Right ventricle myocardium superior (tissue), 1 donor: ENCODE data around the gene GOLGB1. TPM values are rescaled to one million over a fixed set of nuclear protein-coding genes. Genes with fewer than 3 reads are reported as not detected.
"Not testable (repeated sequence)": the region's sequence is repeated elsewhere in the genome, so short reads cannot be mapped to it uniquely, and the experiment has no call there.

ENCODE experiments used
- ATAC-seq: fragments of 200-7000 bp; cut with Tn5 transposase; one replicate; pipeline ENCODE4 v1.9.1; 2020; ENCODE audit warnings: mild to moderate bottlenecking; ENCODE audit not compliant: poor library complexity
- DNase-seq: peaks from one replicate; pipeline ENCODE4 v3.0.0-alpha.2; 2020
- intact Hi-C: fragments of 100-400 bp; cut with DNase I; formaldehyde crosslinking; loops from one replicate; pipeline ENCODE4 v1.11.2; 2022
- total RNA-seq: library from RNA; stranded (reverse); fragmentation: NEBNext Ultra II Directional; extraction: Animal tissue kit (Norgen Biotek cat#: 25700); gene quantifications from one replicate; pipeline ENCODE4 v1.2.1, GENCODE V29; 2021
- donor health status: DM: no; HTN: yes; CAD: no; lungs with severe emphysema.

The GOLGB1 gene
- total RNA-seq, 1 donor from 2014 or later: 43.2 TPM

- intact Hi-C loops: no loop called here
- DNase-seq: no peak
- peak; percentile 70 for ATAC-seq
These were observed 763 bp downstream of the GOLGB1 start for GRCh38 chr3:121748680-121749275.

GRCh38 chr3:121747976-121748375 is 1.6 kb downstream of the GOLGB1 start:
- ATAC-seq: no peak
- DNase-seq: no peak
- intact Hi-C loops: no loop called here

GRCh38 chr3:121743106-121743505 is 6.4 kb downstream of the GOLGB1 start:
- DNase-seq, ATAC-seq, intact Hi-C loops: not testable (repeated sequence)

DNA sequence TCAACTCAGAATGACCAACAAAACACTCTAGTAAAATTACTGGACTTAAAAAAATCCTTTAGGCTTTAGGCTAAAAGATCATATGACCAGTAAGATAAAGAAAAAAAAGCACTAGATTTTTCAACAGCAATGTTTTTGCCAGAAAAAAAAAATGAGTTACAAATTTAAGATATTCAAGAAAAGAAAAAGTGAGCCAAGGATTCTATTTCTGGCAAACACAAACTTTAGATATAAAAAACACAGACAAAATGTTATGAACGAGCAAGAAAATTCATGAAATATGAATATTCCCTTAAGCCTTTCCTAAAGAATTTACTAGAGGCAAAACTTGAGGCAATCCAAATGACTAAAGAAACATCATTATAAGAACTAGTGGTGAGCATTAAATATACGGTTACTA is 8.6 kb downstream of the GOLGB1 start:
- no peak for ATAC-seq
- DNase-seq: no peak
- intact Hi-C loops: no loop called here

GRCh38 chr3:121739902-121740301 is 9.6 kb downstream of the GOLGB1 start:
- ATAC-seq: no peak
- intact Hi-C loops: no loop called here
- DNase-seq: no peak

DNA sequence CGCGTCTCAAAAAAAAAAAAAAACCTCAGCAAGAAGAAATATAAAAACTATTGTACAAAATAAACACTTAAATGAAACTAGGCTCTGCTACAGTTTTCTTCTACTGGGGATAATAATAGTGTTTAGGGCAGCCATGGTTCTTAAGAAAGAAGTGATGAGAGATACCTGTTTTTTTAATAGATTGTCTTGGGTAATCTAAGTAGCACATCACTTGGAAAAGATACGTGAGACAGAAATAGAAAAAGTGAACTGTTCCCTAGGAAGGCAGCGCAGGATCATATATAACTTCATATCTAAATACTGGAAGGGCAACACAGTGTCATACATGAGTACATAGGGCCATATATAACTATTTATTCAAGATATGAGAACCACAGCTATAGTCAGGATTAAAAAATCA is 11.9 kb downstream of the GOLGB1 start:
- ATAC-seq (no peak), DNase-seq (no peak)
- intact Hi-C loops: no loop called here

- ATAC-seq: no peak
- intact Hi-C loops: no loop called here
- DNase-seq: no peak
These were observed 13.4 kb downstream of the GOLGB1 start for GRCh38 chr3:121736112-121736511.

DNA sequence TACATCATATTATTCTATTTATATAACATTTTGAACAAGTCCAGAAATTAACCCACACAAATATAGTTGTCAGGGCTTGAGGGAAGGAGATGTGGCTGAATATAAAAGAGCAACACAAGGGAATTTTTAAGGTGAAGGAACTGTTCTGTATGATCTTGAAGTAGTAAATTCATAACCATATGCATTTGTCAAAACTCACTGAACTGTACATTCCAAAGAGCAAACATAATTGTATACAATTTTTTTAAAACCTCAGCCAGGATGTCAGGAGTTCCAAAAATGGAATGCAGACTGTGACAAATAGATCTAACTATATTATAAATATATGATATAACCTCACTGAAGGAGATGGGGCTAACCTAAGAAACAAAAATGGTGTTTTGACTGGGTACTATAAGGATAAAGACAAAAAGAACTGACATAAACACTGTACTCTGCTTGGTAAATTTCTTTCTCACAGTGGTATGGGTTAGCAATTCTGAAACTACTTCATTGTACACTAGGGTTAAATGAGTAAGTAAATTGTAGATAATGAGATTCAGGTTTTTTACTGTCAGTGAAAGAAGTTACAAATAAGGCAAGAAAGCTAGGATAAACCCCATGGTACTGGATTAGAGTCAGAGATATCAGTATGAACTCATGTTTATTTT is 14.4 kb downstream of the GOLGB1 start:
- intact Hi-C loops: no loop called here
- ATAC-seq: no peak
- DNase-seq: no peak

DNA sequence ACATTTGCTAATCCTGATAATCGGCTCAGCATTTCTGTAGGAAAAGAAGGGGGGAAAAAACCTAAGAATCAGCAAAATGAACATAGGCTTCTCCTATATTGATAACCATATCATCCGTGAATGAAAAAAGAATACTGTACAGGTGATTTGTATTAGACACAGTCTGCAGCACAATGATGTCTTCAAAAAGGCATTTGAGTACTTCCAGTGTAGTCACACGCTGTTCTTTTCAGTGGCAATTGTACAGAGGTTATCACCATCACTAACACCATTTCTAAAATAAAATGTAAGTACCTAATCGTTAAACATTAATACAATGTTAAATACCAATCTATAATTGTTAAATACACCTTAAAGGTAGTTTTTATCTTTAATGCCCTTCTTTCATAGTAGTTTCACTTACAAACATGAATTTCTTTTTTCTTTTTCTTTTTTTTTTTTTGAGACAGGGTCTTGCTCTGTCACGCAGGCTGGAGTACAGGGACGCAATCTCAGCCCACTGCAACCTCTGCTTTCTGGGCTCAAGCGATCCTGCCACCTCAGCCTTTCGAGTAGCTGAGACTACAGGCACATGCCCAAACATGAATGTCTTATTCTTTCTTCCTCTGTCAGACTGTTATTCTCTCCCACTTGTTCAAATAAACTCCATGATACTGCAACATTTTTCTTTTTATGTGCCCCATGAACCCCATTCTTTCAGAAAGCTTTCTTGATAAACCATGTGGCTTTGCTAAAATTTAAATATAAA is 18.4 kb downstream of the GOLGB1 start:
- no peak for DNase-seq
- intact Hi-C loops: no loop called here
- ATAC-seq: peak; percentile 79

GRCh38 chr3:121724130-121724529 is 25.4 kb downstream of the GOLGB1 start:
- no peak for ATAC-seq
- intact Hi-C loops: no loop called here

GRCh38 chr3:121723485-121723884 is 26.1 kb downstream of the GOLGB1 start:
- no peak for ATAC-seq

More at GRCh38 chr3:121724130-121724529, 25.4 kb downstream of the GOLGB1 start:
- DNase-seq: no peak

DNA sequence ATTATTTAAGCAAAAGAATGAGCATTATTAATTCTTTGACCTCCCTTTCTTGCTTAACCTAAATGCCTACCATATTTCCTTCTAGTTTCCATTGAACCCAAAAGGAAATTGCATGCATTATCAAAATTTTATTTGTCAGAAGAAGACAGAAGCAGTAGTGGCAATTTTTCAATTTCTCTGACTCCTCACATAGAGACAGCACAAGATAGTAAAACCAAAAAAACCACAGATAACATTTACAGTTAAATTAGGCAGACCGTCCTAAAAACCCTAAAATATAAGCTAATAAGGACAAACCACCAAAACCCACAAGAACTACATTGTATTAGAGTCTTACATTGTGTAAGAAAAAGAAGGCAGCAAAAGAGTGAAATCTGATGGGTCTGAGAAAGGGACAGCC is 27.1 kb downstream of the GOLGB1 start:
- intact Hi-C loops: no loop called here
- ATAC-seq (no peak), DNase-seq (no peak)

More at GRCh38 chr3:121723485-121723884, 26.1 kb downstream of the GOLGB1 start:
- intact Hi-C loops: no loop called here
- DNase-seq: no peak

- intact Hi-C loops: no loop called here
- ATAC-seq (no peak), DNase-seq (no peak)
These were observed 29.4 kb downstream of the GOLGB1 start for GRCh38 chr3:121720163-121720562.

DNA sequence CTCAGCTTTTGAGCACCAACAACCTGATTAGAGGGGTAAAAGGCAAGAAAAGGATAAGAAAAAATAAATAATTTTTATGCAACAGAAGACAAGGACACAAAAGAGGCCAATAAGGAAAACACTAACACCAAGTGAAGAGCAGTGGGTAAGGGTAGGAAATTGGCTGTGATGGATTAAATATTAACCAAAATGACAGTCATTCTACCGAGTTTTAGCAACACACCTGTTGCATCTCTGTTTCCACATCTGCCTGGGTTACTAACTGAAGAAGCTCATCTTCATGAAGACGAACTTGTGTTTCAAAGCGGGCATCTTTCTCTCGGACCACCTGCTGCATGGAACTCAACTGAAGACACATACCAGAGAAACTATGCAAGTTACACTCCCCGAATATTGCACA is 30.1 kb downstream of the GOLGB1 start:
- intact Hi-C loops: no loop called here
- DNase-seq: no peak
- no peak for ATAC-seq

DNA sequence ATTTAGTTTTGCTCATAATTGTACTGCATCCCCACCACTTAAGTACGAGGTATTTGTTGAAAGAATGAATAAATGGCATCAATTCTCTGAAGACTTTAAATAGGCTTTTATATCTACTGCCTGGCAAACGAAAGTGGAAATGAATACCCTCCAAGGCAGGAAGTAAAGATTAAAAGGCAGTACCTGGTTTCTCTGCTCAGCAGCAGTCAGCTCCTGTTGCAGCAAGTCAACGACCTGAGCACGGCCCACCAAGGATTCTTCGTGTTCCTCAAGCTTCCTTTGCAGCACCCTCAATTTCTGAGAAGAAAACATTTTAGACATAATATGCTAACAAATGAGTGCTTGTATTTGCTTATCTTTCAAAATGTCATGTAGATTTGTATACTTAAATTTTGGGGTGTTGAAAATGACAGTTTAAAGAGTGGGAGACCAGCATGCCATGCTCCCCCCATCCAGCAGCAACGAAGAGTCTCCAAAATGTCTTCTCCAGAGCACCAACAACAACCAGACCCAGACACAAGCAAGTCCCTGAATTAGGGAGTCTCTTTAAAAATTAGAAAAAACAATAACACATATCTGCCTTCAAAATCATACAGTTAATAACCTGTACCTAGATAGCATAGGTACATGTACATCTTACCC is 31.2 kb downstream of the GOLGB1 start:
- intact Hi-C loops: no loop called here
- DNase-seq: no peak
- no peak for ATAC-seq

- intact Hi-C loops: no loop called here
- DNase-seq (no peak), ATAC-seq (no peak)
These were observed 39.2 kb downstream of the GOLGB1 start for GRCh38 chr3:121710347-121710746.

DNA sequence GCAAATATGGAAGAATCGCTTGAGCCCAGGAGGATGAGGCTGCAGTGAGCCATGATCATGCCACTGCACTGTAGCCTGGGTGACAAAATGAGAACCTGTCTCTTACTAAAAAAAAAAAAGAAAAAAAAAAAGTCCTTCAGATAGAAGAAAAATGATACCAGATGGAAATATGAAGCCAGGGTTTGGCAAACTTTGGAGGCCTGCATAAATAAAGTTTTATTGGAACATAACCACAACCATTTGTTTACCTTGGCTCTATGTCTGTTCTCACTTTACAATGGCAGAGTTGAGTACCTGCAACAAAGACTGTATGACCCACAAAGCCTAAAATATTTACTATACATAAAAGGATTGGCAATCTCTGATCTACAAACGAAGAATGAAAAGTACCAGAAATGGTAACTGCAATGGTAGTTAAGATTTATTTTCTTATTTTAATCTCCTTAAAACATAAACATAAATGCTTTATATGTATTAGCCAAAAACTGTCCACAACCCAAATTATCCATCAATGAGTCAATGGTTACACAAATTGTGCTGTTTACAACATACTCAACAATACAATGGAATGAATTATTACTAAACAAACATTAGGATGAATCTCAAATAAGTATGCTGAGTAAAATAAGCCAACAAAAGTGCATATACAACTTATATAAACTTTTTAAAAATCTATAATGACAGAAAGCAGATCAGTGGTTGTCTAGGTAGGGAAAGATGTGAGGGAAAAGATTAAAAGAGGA is 41.8 kb downstream of the GOLGB1 start:
- no peak for ATAC-seq
- intact Hi-C loops: no loop called here
- DNase-seq: no peak

GRCh38 chr3:121705541-121705940 is 44.0 kb downstream of the GOLGB1 start:
- ATAC-seq: peak; percentile 31
- intact Hi-C loops: no loop called here
- no peak for DNase-seq

DNA sequence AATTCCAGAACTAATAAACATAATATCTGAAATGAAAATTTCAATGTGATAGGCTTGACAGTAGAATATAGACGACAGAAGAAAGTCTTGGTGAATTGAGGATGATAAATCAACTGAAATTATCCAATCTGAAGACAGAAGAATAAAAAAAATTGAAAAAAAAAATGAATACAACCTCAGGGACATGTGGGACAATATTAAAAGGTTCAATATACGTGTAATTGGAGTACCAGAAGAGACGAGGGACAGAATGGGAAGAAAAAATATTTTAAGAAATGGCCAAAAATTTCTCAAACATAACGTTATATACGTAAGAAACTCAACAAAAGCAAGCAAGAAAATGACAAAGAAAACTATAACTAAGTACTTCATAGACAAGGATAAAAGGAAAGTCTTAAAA is 45.6 kb downstream of the GOLGB1 start:
- ATAC-seq (no peak), DNase-seq (no peak)
- intact Hi-C loops: no loop called here
